ENCODE results near the gene JAG2.

JAG2 gene

DNA sequence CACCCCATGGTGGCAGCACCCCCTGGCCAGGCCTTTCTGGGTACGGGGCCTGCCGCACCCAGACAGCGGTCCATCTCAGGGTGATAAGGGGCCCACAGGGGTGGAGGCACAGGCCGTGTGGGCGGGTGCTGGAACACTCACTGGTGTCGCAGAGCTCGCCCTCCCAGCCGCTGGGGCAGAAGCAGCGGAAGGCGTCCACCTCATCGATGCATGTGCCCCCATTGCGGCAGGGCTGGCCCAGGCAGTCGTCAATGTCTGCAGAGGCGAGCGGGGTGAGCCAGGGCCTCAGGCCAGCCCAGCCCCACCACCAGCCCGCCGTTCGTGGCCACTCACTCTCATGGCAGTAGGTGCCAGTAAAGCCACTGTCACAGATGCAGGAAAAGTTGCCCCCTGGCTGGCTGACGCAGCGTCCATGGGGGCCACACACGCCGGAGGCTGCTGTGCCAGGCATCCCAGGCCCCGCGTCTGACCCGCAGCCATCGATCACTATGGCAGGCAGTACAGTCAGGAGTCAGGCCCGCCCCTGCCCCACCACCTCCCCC is 19.9 kb downstream of the JAG2 start:
- no peak overlapping the region for H3K9ac ChIP-seq (ENCODE audit: insufficient read length, low read depth)
- H3K4me3 ChIP-seq (ENCODE audit: insufficient read length, low read depth): no peak overlapping the region
- no peak for DNase-seq (ENCODE audit: low read depth, low spot score)
- peaks cover 2% of the 10 kb centered on the region for H3K4me1 ChIP-seq (ENCODE audit: insufficient read depth, insufficient read length)
- H3K9me3 ChIP-seq (ENCODE audit: insufficient read depth, low read length): no peaks in the 10 kb centered on the region
- TF ChIP-seq SUZ12 (IDR thresholded peaks at IDR 0.05; ENCODE audit: extremely low read depth, insufficient read depth, insufficient read length): no peak
- TF ChIP-seq YY1 (IDR thresholded peaks at IDR 0.05; ENCODE audit: insufficient read depth, insufficient read length): no peak
- TF ChIP-seq ZNF274 (IDR thresholded peaks at IDR 0.05; ENCODE audit: low read depth, low read length): no peak
- H3K36me3 ChIP-seq (ENCODE audit: insufficient read depth, insufficient read length, low read length): peaks cover 30% of the 10 kb centered on the region
- no peaks in the 10 kb centered on the region for H3K27me3 ChIP-seq (ENCODE audit: insufficient read depth, insufficient read length)

DNA sequence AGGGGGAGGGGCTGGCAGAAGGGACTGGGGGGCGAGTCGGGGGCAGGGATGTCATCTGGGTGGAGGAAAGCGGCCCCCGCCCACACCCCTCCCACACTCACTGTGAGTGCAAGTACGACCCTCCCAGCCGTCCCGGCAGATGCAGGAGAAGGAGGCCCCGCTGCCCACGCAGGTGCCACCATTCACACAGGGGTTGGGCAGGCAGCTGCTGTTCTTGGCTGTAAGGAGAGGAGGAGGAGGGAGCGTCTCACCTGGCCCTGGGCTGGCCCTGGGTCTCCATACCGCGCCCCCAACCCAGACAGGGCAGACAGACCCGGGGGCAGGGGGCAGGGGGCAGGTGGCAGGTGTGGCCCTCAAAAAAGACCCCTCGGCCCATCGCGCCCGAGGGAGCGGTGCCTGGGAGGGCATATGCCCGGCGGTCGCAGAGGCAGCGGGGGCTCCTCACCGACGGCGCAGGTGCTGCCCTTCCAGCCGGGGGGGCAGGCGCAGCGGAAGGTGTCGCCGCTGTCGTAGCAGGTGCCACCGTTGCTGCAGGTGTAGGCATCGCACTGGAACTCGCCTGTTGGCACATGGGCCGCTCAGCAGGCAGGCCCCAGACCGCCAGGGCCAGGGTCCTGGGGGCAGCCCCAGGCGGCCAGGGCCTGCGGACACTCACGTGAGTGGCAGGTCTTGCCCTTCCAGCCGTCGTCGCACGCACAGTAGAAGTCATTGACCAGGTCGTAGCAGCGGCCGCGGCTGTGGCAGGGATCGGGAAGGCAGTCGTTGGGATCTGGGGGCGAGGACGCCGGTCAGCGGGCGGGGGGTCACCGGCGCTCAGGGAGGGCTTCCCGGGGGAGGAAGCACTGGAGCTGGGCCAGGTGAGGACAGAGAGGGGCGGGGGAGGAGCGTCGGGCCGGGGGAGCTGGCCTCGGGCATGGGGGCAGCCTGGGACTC is 20.6 kb downstream of the JAG2 start:
- DNase-seq (ENCODE audit: low read depth, low spot score): no peak
- Histone ChIP-seq H3K9ac (ENCODE audit: insufficient read length, low read depth) (no peak overlapping the region), H3K9me3 (ENCODE audit: insufficient read depth, low read length) (no peaks in the 10 kb centered on the region), H3K27me3 (ENCODE audit: insufficient read depth, insufficient read length) (no peaks in the 10 kb centered on the region), H3K4me3 (ENCODE audit: insufficient read length, low read depth) (no peak overlapping the region), H3K4me1 (ENCODE audit: insufficient read depth, insufficient read length) (peaks cover 2% of the 10 kb centered on the region), H3K36me3 (ENCODE audit: insufficient read depth, insufficient read length, low read length) (peaks cover 33% of the 10 kb centered on the region)
- TF ChIP-seq ZNF274 (IDR thresholded peaks at IDR 0.05; ENCODE audit: low read depth, low read length) (no peak), SUZ12 (IDR thresholded peaks at IDR 0.05; ENCODE audit: extremely low read depth, insufficient read depth, insufficient read length) (no peak), YY1 (IDR thresholded peaks at IDR 0.05; ENCODE audit: insufficient read depth, insufficient read length) (no peak)

GRCh38 chr14:105146976-105147635 is 21.5 kb downstream of the JAG2 start:
- TF ChIP-seq SUZ12 (IDR thresholded peaks at IDR 0.05; ENCODE audit: extremely low read depth, insufficient read depth, insufficient read length): no peak
- no peak for TF ChIP-seq YY1 (IDR thresholded peaks at IDR 0.05; ENCODE audit: insufficient read depth, insufficient read length)
- no peak for TF ChIP-seq ZNF274 (IDR thresholded peaks at IDR 0.05; ENCODE audit: low read depth, low read length)
- DNase-seq (ENCODE audit: low read depth, low spot score): no peak
- no peak overlapping the region for H3K4me3 ChIP-seq (ENCODE audit: insufficient read length, low read depth)
- H3K36me3 ChIP-seq (ENCODE audit: insufficient read depth, insufficient read length, low read length): peaks cover 34% of the 10 kb centered on the region
- no peaks in the 10 kb centered on the region for H3K9me3 ChIP-seq (ENCODE audit: insufficient read depth, low read length)
- H3K9ac ChIP-seq (ENCODE audit: insufficient read length, low read depth): no peak overlapping the region
- peaks cover 2% of the 10 kb centered on the region for H3K4me1 ChIP-seq (ENCODE audit: insufficient read depth, insufficient read length)
- H3K27me3 ChIP-seq (ENCODE audit: insufficient read depth, insufficient read length): no peaks in the 10 kb centered on the region

- no peak for DNase-seq (ENCODE audit: low read depth, low spot score)
- no peak for TF ChIP-seq ZNF274 (IDR thresholded peaks at IDR 0.05; ENCODE audit: low read depth, low read length)
- H3K36me3 ChIP-seq (ENCODE audit: insufficient read depth, insufficient read length, low read length): peaks cover 37% of the 10 kb centered on the region
- H3K27me3 ChIP-seq (ENCODE audit: insufficient read depth, insufficient read length): no peaks in the 10 kb centered on the region
- no peak overlapping the region for H3K4me3 ChIP-seq (ENCODE audit: insufficient read length, low read depth)
- H3K9ac ChIP-seq (ENCODE audit: insufficient read length, low read depth): no peak overlapping the region
- H3K4me1 ChIP-seq (ENCODE audit: insufficient read depth, insufficient read length): peaks cover 2% of the 10 kb centered on the region
- no peaks in the 10 kb centered on the region for H3K9me3 ChIP-seq (ENCODE audit: insufficient read depth, low read length)
Measured at GRCh38 chr14:105146181-105146975, 22.2 kb downstream of the JAG2 start.

GRCh38 chr14:105145381-105146180 is 23.0 kb downstream of the JAG2 start:
- Histone ChIP-seq H3K9ac (ENCODE audit: insufficient read length, low read depth) (no peak overlapping the region), H3K4me1 (ENCODE audit: insufficient read depth, insufficient read length) (peaks cover 2% of the 10 kb centered on the region), H3K27me3 (ENCODE audit: insufficient read depth, insufficient read length) (no peaks in the 10 kb centered on the region), H3K9me3 (ENCODE audit: insufficient read depth, low read length) (0 out of 2 replicates have a peak, but pooled peaks cover 2% of the 10 kb centered on the region), H3K4me3 (ENCODE audit: insufficient read length, low read depth) (no peak overlapping the region), H3K36me3 (ENCODE audit: insufficient read depth, insufficient read length, low read length) (peaks cover 34% of the 10 kb centered on the region)
- no peak for TF ChIP-seq YY1 (IDR thresholded peaks at IDR 0.05; ENCODE audit: insufficient read depth, insufficient read length)
- TF ChIP-seq SUZ12 (IDR thresholded peaks at IDR 0.05; ENCODE audit: extremely low read depth, insufficient read depth, insufficient read length): no peak
- DNase-seq (ENCODE audit: low read depth, low spot score): no peak

DNA sequence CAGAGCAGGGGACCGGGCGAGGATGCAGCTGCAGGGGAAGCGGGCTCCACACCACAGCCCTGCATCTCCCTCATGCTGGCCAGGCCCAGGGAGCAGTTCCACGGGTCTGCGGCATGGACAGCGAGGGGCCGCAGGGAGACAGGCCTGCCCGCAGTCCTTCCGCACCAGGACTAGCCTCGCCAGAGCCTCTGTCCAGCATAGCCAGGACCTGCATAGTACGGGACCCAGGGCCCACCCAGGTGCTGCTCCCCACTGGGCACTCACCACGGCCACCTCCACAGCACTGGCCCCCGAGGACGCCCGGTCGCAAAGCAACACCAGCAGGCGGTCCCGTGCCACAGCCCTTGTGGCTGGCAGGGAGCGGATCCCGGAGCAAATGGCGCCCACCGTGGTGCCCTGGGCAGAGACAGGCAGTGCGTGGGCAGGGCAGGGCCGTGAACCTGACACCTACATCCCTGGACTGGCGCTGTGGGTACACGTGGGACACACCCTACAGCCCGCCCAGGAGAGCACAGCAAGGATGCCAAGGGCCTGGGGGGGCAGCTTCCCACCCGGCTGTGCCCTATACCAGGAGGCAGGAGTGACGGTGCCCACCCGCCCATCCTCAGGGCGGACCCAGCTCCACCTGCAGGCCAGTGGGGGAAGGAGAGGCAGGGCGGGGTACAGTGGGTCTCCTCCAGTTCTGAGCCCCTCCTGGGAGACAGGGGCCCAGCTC is 23.8 kb downstream of the JAG2 start:
- H3K9ac ChIP-seq (ENCODE audit: insufficient read length, low read depth): no peak overlapping the region
- no peak for DNase-seq (ENCODE audit: low read depth, low spot score)
- no peak for TF ChIP-seq SUZ12 (IDR thresholded peaks at IDR 0.05; ENCODE audit: extremely low read depth, insufficient read depth, insufficient read length)
- no peak for TF ChIP-seq YY1 (IDR thresholded peaks at IDR 0.05; ENCODE audit: insufficient read depth, insufficient read length)
- no peak for TF ChIP-seq ZNF274 (IDR thresholded peaks at IDR 0.05; ENCODE audit: low read depth, low read length)
- no peaks in the 10 kb centered on the region for H3K4me1 ChIP-seq (ENCODE audit: insufficient read depth, insufficient read length)
- H3K36me3 ChIP-seq (ENCODE audit: insufficient read depth, insufficient read length, low read length): peaks cover 39% of the 10 kb centered on the region
- H3K4me3 ChIP-seq (ENCODE audit: insufficient read length, low read depth): no peak overlapping the region
- no peaks in the 10 kb centered on the region for H3K27me3 ChIP-seq (ENCODE audit: insufficient read depth, insufficient read length)
- peaks cover 10% of the 10 kb centered on the region; the same call in 1 of the 2 replicates for H3K9me3 ChIP-seq (ENCODE audit: insufficient read depth, low read length)
